ENCODE measurements around the gene DCUN1D3.
"Not testable (repeated sequence)": the region's sequence is repeated elsewhere in the genome, so short reads cannot be mapped to it uniquely, and the experiment has no call there.

The DCUN1D3 gene

GRCh38 chr16:20886320-20886719 lies 13.8 kb downstream of the DCUN1D3 start:
- DNase-seq = no peak

- no peak for DNase-seq
Observed at GRCh38 chr16:20884240-20884556, 16.0 kb downstream of the DCUN1D3 start.

DNA sequence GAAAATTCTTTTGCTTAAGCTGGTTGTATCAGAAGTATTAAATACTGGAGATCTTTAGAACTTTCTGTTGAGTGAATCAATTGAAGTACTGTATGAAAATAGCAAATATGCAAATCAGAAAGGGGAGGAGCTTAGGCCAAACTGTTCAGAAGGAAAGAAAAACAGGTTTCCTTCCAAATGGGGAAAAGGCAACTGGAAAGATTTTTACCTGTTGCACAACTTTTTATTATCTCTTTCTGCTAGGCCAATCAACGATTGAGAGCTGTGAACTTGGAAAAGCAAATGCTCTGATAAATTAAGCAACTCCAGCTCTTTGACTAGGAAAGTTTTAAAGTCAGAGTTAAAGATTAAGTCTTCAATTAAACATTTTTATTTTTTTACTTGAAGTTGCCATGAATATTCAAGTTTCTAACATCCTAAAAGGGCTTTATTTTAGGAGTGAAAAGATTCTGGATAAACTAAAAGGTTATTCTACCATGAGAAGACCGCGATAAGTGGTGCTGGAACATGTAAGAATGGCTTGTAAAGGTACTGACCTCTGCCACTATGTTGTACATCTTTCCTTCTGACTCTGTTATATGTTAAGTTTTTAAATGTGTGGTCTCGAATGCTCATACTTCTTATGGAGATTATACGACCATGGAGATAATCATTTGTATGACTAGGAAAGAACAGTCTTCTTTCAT lies 16.5 kb downstream of the DCUN1D3 start:
- no peak for DNase-seq

DNA sequence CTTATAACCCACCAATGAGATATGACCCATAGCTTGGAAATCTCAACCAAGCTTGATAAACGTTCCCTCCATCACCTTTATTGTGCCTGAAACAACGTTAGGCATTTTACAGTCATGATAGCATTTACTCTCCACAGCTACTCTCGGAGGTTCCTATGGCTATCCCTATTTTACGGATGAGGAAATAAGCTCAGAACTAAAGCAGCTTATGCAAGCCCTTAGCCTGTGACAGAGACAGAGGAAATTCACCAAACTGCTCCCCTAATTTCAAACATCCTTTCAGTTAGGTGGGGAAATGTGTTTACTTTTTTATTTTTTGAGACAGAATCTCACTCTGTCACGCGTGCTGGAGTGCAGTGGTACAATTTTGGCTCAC lies 18.7 kb downstream of the DCUN1D3 start:
- DNase-seq = no peak

DNA sequence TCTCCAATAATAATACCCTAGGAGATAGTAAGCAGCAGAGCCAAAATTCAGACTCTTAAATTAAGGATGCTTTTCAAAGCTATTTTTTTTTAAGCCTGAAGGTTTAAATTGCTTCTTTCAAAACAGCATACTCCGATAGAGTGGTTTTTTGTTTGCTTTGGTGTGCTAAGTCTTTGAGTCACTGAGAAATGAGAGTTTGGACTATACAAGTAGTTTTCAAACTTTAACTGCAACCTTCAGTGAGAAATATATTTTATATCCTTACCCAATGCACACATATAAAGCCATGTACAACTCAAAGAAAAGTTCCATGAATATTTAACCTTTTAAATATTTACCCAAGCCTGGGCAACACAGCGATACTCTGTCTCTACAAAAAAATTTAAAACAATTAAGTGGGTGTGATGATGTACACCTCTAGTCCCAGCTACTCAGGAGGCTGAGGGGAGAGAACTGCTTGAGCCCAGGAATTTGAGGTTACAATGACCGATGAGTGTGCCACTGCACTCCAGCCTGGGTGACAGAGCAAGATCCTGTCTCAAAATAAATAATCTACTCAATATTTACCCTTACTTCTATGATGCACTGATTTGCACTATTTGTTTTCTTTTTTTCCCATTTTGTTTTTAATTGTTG lies 19.2 kb downstream of the DCUN1D3 start:
- no peak for DNase-seq

DNA sequence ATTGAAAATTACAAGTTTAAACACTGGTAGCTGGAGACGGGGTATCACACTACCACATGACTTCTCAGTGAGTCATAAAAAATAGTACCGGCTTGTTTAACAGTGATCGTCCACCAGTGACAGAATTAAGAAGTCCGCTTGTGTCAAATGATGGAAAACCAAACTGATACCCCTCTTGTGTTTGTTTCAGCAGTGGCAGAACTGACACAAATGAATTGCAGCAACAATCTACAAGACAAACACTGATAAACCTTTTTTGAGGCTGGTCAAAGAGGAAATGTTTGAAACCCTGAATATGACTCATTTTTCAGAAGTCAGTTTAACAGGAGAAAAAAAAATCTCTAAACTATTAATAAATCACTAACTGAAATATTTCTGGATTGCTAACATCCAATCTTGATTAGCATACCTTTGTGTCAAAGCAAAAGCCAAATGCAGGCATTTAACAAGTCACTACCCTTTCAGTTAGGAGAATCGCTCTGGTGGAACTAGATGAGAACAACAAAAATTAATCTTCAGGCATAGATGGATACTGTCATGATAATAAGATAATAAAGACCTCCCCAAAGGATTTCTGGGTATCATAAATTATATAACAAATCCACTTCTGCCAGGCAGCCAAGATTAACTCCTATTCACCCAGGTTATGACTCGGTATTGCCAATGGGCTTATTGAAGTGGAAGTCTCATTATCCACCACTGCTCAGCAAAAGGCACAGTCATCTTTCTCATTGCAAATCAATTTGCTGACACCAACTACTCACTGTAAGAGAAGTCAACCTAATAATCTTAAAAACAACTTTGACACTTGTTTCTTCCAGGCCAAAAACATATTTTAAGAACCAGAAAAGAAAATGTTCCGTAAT lies 20.8 kb downstream of the DCUN1D3 start:
- DNase-seq = no peak

DNA sequence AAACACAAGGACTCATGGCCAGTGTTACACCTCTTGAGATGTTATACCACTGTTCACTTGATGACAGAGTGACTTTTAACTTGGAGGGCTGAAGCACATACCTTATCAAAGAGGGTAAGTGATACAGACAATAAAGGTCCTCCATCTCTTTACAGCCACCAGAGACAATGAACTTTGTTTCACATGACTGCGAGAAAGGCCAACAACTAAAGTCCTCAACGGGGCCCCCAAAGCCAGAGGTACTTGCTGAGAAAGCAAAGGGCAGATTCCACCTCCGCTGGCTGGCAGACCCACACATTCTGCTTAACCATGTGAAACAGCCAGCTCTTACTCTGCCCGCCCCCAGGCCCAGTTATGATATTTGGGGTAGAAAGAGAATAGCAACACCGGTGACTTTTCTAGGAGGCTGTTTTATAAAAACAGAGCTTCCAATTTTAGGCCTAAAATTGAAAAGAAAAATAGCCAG lies 21.4 kb downstream of the DCUN1D3 start:
- DNase-seq = no peak

GRCh38 chr16:20875355-20875650 lies 24.9 kb downstream of the DCUN1D3 start:
- DNase-seq = no peak

- DNase-seq = no peak
Observed at GRCh38 chr16:20874088-20874581, 26.0 kb downstream of the DCUN1D3 start.

DNA sequence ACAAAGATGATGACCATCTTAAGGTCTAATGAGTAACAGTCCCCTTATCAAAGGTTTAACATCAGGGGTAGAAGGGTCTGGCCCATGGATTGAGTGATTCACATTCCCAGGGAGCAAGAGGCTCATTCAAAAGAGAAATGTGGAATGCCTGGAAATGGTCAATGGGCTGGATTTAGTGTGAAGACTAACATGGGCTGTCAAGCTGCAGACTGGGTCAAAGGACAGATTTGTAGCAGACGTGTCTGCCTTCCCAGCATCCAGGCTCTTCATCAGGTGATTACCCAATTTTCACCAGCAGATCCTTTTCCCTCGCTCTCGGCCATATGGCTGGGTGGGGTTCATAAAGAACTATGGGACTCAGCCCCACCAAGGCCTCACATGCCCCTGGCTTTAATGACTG lies 26.8 kb downstream of the DCUN1D3 start:
- no peak for DNase-seq

GRCh38 chr16:20871941-20872815 lies 28.0 kb downstream of the DCUN1D3 start:
- DNase-seq = no peak

DNA sequence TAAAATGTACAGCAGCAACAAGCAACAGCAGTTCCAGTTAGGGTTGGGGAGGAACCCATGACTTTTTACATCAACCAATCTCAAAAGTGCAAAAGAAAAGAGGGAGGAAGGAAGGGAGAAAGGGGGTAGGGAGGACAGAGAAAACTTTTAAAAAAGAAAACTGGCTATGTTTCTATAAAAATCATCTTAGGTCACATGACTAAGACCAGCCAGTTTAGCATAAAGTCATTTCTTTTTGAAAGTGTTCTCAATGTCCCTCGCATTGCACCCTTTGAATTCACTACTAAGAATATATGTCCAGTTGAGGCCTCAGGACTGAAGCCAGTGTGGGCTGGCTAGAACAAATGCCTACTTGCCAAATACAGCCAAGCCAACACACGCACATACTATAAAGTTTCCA lies 28.9 kb downstream of the DCUN1D3 start:
- no peak for DNase-seq

GRCh38 chr16:20870122-20870820 lies 29.9 kb downstream of the DCUN1D3 start:
- no peak for DNase-seq

- DNase-seq = no peak
Observed at GRCh38 chr16:20868890-20869289, 31.3 kb downstream of the DCUN1D3 start.

DNA sequence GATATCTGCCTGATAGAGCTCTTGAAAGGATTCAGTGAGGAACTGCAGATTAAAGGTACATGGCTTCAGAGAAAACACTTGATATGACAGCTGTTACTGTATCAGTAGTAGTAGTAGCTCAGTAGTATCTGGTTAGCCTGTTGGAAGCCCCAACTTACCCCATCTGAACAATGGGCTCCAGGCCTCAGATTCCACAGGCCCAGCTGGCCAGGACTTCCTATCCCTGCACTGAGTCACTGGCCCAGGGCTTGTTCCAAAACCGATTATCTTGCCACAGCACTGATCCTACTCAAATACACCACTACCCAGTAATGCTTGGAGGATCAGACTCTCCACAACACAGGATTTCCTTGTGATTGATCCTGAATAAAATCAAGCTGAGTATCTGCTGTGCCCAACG lies 32.6 kb downstream of the DCUN1D3 start:
- no peak for DNase-seq

DNA sequence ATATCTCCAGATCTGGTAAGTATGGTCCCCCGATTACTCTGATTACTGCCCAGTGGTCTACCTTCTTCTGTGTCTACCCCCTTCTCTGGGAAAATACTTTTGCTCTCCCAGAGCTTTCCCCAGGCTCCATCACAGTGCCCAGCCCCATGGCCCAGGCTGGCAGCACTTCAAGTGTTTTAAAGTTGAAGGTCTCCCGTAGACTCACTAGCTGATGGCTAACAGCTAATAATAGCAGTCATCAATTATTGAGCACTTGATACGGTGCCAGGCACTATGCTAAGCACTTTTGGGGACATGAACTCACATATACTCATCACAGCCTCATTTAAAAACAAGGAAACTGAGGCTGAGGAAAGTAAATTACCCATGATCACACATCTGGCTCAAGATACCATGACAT lies 33.4 kb downstream of the DCUN1D3 start:
- DNase-seq = no peak

DNA sequence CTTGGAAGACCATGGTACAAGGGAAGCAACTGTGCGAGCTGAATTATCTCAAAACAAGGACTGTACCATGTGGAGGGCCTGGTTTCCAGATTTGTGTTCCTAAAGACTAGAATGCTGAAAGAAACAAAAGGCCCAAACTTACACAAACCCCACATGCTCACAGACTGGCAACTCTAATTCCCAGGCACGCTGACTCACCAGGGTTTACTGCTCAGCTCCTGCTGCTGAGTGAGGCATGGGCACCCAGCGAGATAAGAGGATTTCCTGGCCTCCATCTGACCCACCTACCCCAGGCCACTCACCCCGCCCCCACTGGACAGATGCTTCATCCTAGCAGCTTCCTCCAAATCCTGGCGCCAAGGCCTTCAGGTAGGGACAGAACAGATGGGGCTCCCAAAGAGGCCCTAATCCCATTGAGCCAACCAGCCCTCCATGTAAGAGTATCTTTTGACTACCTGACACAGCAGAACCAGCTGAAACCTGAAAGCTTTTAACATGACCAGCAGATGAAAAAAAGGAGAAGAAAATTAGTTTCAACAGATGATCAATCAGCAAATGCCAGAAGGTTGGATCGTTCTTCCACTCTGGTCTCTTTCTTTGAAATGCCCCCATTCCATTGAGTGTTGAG lies 33.9 kb downstream of the DCUN1D3 start:
- DNase-seq = no peak

GRCh38 chr16:20865420-20866131 lies 34.6 kb downstream of the DCUN1D3 start:
- DNase-seq = no peak

DNA sequence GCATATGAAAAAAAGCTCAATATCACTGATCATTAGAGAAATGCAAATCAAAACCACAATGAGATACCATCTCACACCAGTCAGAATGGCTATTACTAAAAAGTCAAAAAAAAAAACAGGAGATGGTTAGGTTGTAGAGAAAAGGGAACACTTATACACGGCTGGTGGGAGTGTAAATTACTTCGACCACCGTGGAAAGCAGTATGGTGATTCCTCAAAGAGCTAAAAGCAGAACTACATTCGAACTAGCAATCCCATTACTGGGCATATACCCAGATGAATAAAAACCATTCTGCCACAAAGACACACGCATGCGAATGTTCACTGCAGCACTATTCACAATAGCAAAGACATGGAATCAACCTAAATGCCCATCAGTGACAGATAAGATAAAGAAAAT lies 35.8 kb downstream of the DCUN1D3 start:
- DNase-seq = not testable (repeated sequence)

DNA sequence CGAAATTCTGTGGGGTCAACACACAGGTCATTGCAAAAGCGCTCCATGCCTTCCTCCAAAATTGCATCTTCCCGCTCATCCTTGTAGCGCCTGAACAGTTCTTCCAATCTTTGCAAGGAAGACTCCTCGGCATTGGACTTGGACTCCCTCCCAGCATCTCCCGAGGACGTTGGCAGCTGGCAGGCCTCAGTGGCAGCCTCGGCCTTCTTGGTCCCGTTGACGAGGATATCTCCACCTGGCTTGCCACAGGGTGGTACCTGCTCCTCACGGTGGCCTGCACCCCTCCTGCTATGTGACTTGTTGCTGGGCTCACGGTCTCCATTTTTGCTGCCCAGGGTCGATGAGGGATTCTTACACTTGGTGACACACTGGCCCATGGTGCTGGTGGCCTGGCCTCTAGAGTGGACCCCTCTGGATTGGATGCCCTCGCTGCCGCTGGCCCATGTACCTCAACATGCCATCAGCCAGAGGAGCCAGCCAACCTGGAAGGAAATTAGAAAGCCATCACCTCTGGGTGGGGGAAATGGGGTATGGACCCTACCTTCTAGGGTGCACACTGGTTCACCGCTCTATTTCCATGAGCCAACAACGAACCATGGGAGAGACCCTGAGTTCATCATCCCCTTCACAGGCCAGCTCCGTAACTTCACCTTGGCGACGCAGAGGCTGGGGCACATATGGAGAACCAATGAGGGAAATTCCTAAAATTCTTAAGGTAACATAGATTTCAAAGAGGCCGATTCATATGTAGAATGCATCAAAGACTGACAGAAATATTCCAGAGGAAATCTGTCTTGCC lies 37.8 kb downstream of the DCUN1D3 start:
- no peak for DNase-seq
